Ishikawa (cell line): ENCODE measurements around the gene SH3RF3.

Experiments
- CEBPB ChIP-seq: IDR thresholded peaks from 2 replicates; pipeline ENCODE4 v1.6.1; 2012
- CREB1 ChIP-seq: IDR thresholded peaks from 2 replicates; pipeline ENCODE4 v1.6.1; 2012; ENCODE audit warnings: low read depth
- EGR1 ChIP-seq: IDR thresholded peaks from 2 replicates; pipeline ENCODE4 v1.6.1; 2012
- EP300 ChIP-seq: IDR thresholded peaks from 2 replicates; pipeline ENCODE4 v1.6.1; 2012; ENCODE audit warnings: borderline replicate concordance
- FOXM1 ChIP-seq: IDR thresholded peaks from 2 replicates; pipeline ENCODE4 v1.6.1; 2012; ENCODE audit warnings: low read depth, borderline replicate concordance
- MAX ChIP-seq: IDR thresholded peaks from 2 replicates; pipeline ENCODE4 v1.6.1; 2012
- NFIC ChIP-seq: IDR thresholded peaks from 2 replicates; pipeline ENCODE4 v1.6.1; 2012
- RAD21 ChIP-seq: IDR thresholded peaks from 2 replicates; pipeline ENCODE4 v1.6.1; 2012; ENCODE audit warnings: low read depth
- REST ChIP-seq: IDR thresholded peaks from 2 replicates; pipeline ENCODE4 v1.6.1; 2012; ENCODE audit warnings: low read depth, mild to moderate bottlenecking
- TAF1 ChIP-seq: IDR thresholded peaks from 2 replicates; pipeline ENCODE4 v1.6.1; 2012; ENCODE audit warnings: low read depth, mild to moderate bottlenecking
- TCF12 ChIP-seq: IDR thresholded peaks from 2 replicates; pipeline ENCODE4 v1.6.1; 2012; ENCODE audit warnings: low read depth
- TEAD4 ChIP-seq: IDR thresholded peaks from 2 replicates; pipeline ENCODE4 v1.6.1; 2012
- USF1 ChIP-seq: IDR thresholded peaks from 2 replicates; pipeline ENCODE4 v1.6.1; 2012
- YY1 ChIP-seq: IDR thresholded peaks from 2 replicates; pipeline ENCODE4 v1.6.1; 2012; ENCODE audit warnings: low read depth
- ZBTB7A ChIP-seq: IDR thresholded peaks from 2 replicates; pipeline ENCODE4 v1.6.1; 2012; ENCODE audit warnings: low read depth

Gene SH3RF3

GRCh38 chr2:109418716-109419115 lies 289.7 kb downstream of the SH3RF3 start:
- no peak for TF ChIP-seq EGR1
- TF ChIP-seq FOXM1, result no peak
- TF ChIP-seq REST, result no peak
- no peak for TF ChIP-seq NFIC
- no peak for TF ChIP-seq CREB1
- TF ChIP-seq CEBPB, result no peak
- TF ChIP-seq TAF1, result no peak
- TF ChIP-seq MAX, result no peak
- no peak for TF ChIP-seq RAD21
- TF ChIP-seq EP300, result no peak
- TF ChIP-seq YY1, result no peak
- TF ChIP-seq ZBTB7A, result no peak
- no peak for TF ChIP-seq TEAD4
- TF ChIP-seq TCF12, result no peak
- TF ChIP-seq USF1, result no peak

- no peak for TF ChIP-seq MAX
These were observed 290.3 kb downstream of the SH3RF3 start for GRCh38 chr2:109419171-109419756.

- TF ChIP-seq NFIC (no peak), CREB1 (no peak), TEAD4 (no peak), MAX (no peak), TAF1 (no peak), REST (no peak)
These were observed 291.0 kb downstream of the SH3RF3 start for GRCh38 chr2:109419960-109420370.

GRCh38 chr2:109421101-109421500 lies 292.1 kb downstream of the SH3RF3 start:
- TF ChIP-seq FOXM1 (no peak), TAF1 (no peak), EGR1 (no peak), NFIC (no peak), ZBTB7A (no peak), TCF12 (no peak), USF1 (no peak), REST (no peak), MAX (no peak)

- TF ChIP-seq EGR1 (no peak), CREB1 (no peak), ZBTB7A (no peak), FOXM1 (no peak), RAD21 (no peak), NFIC (no peak), TEAD4 (no peak), TCF12 (no peak), CEBPB (no peak), MAX (no peak)
These were observed 292.6 kb downstream of the SH3RF3 start for GRCh38 chr2:109421642-109422041.
